ENCODE results near the gene CNTF.

DNA sequence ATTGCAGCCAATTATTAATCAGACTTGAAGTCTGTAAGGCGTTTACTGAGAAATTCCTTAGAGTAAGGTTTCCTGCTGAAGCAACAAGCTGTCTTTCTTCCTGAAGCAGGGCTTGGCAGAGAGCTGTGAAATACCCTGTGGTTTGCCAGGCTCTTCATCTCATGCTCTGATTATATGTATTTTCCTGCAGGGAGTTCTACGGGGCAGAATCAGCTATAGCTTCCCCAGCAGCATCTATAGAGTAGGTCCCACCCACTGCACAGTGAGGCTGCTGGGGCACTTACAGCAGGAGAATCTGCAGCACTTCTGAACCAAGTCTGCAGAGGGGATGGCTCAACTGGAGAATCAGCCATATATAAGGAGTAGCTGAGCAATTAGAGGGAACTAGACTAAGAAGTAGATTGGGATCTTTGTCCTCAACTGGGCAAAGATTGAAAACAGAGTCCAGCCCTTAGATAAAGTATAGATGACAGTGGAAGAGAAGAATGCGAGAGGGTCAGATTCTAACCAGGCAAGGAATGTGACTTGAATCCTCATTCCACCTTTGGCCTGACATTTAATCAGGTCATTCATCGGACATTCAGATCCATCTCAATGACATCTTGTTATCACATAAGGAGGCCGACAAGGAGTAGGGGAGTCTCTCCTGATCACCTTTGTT is 37.6 kb downstream of the CNTF start:
- no peak for TF ChIP-seq POLR2A (IDR thresholded peaks at IDR 0.05; ENCODE audit: low read depth, low read length)
- TF ChIP-seq TAF1 (IDR thresholded peaks at IDR 0.05; ENCODE audit: borderline replicate concordance, low read depth, low read length): no peak

Measured in GM12892 (cell line).